Endodermal cell (in vitro differentiated cells): Measurements from ENCODE around the gene C1R. TPM values are rescaled to one million over a fixed set of nuclear protein-coding genes. Genes with fewer than 3 reads are reported as not detected.
A peak's percentile ranks its signal among the peaks of the same experiment; 100 is the strongest.

Experiments used
- DNase-seq: peaks from one replicate; pipeline ENCODE4 v3.0.0-alpha.2; 2017
- H3K27ac ChIP-seq: 2 replicates; pipeline ENCODE4 v1.5.1; 2013; ENCODE audit warnings: mild to moderate bottlenecking, low read depth, low read length, moderate library complexity
- H3K27me3 ChIP-seq: 2 replicates; pipeline ENCODE4 v1.6.1; 2013; ENCODE audit warnings: mild to moderate bottlenecking, low read length, moderate library complexity; ENCODE audit not compliant: insufficient read depth, control insufficient read depth, poor library complexity, severe bottlenecking
- H3K36me3 ChIP-seq: 2 replicates; pipeline ENCODE4 v1.7.0; 2013; ENCODE audit warnings: mild to moderate bottlenecking, low read length, moderate library complexity; ENCODE audit not compliant: control insufficient read depth, insufficient read depth
- H3K4me1 ChIP-seq: one replicate; pipeline ENCODE4 v1.7.0; 2013; ENCODE audit warnings: low read length; ENCODE audit not compliant: control insufficient read depth, insufficient read depth
- H3K4me3 ChIP-seq: 2 replicates; pipeline ENCODE4 v1.5.1; 2013; ENCODE audit warnings: mild to moderate bottlenecking, low read length, moderate library complexity
- H3K9ac ChIP-seq: 2 replicates; pipeline ENCODE4 v1.6.1; 2013; ENCODE audit warnings: mild to moderate bottlenecking, low read length, moderate library complexity; ENCODE audit not compliant: poor library complexity, severe bottlenecking; ENCODE audit errors: extremely low read depth
- H3K9me3 ChIP-seq: 2 replicates; pipeline ENCODE4 v1.6.1; 2013; ENCODE audit warnings: mild to moderate bottlenecking, low read length, moderate library complexity; ENCODE audit not compliant: control insufficient read depth
- H3K27ac Mint-ChIP-seq: 2 replicates; pipeline ENCODE4 v1.8.0; 2020; ENCODE audit warnings: mixed read lengths
- H3K27me3 Mint-ChIP-seq: 2 replicates; pipeline ENCODE4 v1.8.0; 2021; ENCODE audit warnings: mild to moderate bottlenecking, mixed read lengths; ENCODE audit not compliant: insufficient read depth
- H3K36me3 Mint-ChIP-seq: 2 replicates; pipeline ENCODE4 v1.8.0; 2020; ENCODE audit warnings: low read depth, mixed read lengths
- H3K4me1 Mint-ChIP-seq: 2 replicates; pipeline ENCODE4 v1.8.0; 2020; ENCODE audit warnings: mixed read lengths
- H3K4me3 Mint-ChIP-seq: 2 replicates; pipeline ENCODE4 v1.8.0; 2020; ENCODE audit warnings: mild to moderate bottlenecking, moderate library complexity, mixed read lengths
- H3K9me3 Mint-ChIP-seq: 2 replicates; pipeline ENCODE4 v1.8.0; 2020; ENCODE audit warnings: mild to moderate bottlenecking, mixed read lengths
- CTCF ChIP-seq: fragments of 200-600 bp; sonication (generic); conservative IDR thresholded peaks from 2 replicates; pipeline ENCODE4 v1.5.0; 2021; ENCODE audit warnings: antibody characterized with exemption, mild to moderate bottlenecking
- WGBS, 2 experiments: methylation state at CpG; one replicate each; pipeline versions ENCODE4 v1.1.5 to v1.1.7; 2013; ENCODE audit warnings: missing lambda C conversion rate in 2 of 2, mixed read lengths in 1 of 2; ENCODE audit not compliant: insufficient coverage in 1 of 2, insufficient read length in 1 of 2; 5-methylcytosine and 5-hydroxymethylcytosine counted together
- total RNA-seq, 2 donors: library from RNA; stranded (reverse); fragmentation: NEBNext Ultra II Directional in 1 of 2; extraction: Animal tissue kit (Norgen Biotek cat#: 25700) in 1 of 2; gene quantifications; 2 replicates in 1 of 2; 3 replicates in 1 of 2; pipeline ENCODE4 v1.2.1, GENCODE V29; 2021

C1R gene
- total RNA-seq, 2 donors from 2014 or later, result 3.9 TPM

- peaks cover 5% of the 10 kb centered on the region for H3K4me1 ChIP-seq
- Mint-ChIP-seq H3K36me3 (no peaks in the 10 kb centered on the region), H3K4me3 (no peak overlapping the region), H3K9me3 (no peaks in the 10 kb centered on the region), H3K27me3 (peaks cover 21% of the 10 kb centered on the region), H3K4me1 (peaks cover 6% of the 10 kb centered on the region), H3K27ac (no peak overlapping the region)
- no peaks in the 10 kb centered on the region for H3K27me3 ChIP-seq
- no peak overlapping the region for H3K4me3 ChIP-seq
- no peak overlapping the region for H3K27ac ChIP-seq
- H3K36me3 ChIP-seq, result no peaks in the 10 kb centered on the region
- H3K9ac ChIP-seq, result no peak overlapping the region
- 91 to 96% methylated on average over 3 of the region's 3 CpGs for WGBS, 2 experiments
- no peak for TF ChIP-seq CTCF
- no peaks in the 10 kb centered on the region for H3K9me3 ChIP-seq
- no peak for DNase-seq
Observed at GRCh38 chr12:7075518-7075917, 16.7 kb downstream of the C1R start.

GRCh38 chr12:7073946-7074345 is 18.3 kb downstream of the C1R start:
- Histone ChIP-seq H3K27ac (no peak overlapping the region), H3K9me3 (no peaks in the 10 kb centered on the region), H3K9ac (no peak overlapping the region), H3K36me3 (no peaks in the 10 kb centered on the region), H3K4me3 (no peak overlapping the region), H3K27me3 (no peaks in the 10 kb centered on the region), H3K4me1 (peaks cover 5% of the 10 kb centered on the region)
- peak; percentile 27 for DNase-seq
- Mint-ChIP-seq H3K27me3 (peaks cover 21% of the 10 kb centered on the region), H3K36me3 (no peaks in the 10 kb centered on the region), H3K4me3 (no peak overlapping the region), H3K4me1 (peaks cover 6% of the 10 kb centered on the region), H3K27ac (no peak overlapping the region), H3K9me3 (no peaks in the 10 kb centered on the region)
- no peak for TF ChIP-seq CTCF
- no CpG with 5 or more reads among the region's 1 CpG for WGBS, 2 experiments

- H3K4me3 Mint-ChIP-seq, result no peak overlapping the region
- WGBS, 2 experiments, result 90 to 93% methylated on average over 6 of the region's 6 CpGs
Observed at GRCh38 chr12:7072554-7072953, 19.7 kb downstream of the C1R start.

More at GRCh38 chr12:7072554-7072953, 19.7 kb downstream of the C1R start:
- no peak for DNase-seq
- no peak for TF ChIP-seq CTCF
- H3K4me1 ChIP-seq, result peaks cover 5% of the 10 kb centered on the region
- H3K27ac ChIP-seq, result no peak overlapping the region
- Mint-ChIP-seq H3K27ac (no peak overlapping the region), H3K27me3 (peaks cover 24% of the 10 kb centered on the region), H3K4me1 (peaks cover 7% of the 10 kb centered on the region), H3K9me3 (no peaks in the 10 kb centered on the region), H3K36me3 (no peaks in the 10 kb centered on the region)
- H3K36me3 ChIP-seq, result no peaks in the 10 kb centered on the region
- H3K27me3 ChIP-seq, result no peaks in the 10 kb centered on the region
- H3K9me3 ChIP-seq, result no peaks in the 10 kb centered on the region
- no peak overlapping the region for H3K4me3 ChIP-seq
- no peak overlapping the region for H3K9ac ChIP-seq
